Endothelial cell of umbilical vein (primary cell): ENCODE results near the gene HCAR2.
"Not testable (repeated sequence)": the region's sequence is repeated elsewhere in the genome, so short reads cannot be mapped to it uniquely, and the experiment has no call there.

Source experiments
- FOS ChIP-seq: IDR thresholded peaks from 2 replicates; pipeline ENCODE4 v1.6.1; 2011; ENCODE audit warnings: mild to moderate bottlenecking, low read length, moderate library complexity, borderline replicate concordance; ENCODE audit not compliant: insufficient read depth
- POLR2A ChIP-seq: IDR thresholded peaks from 2 replicates; pipeline ENCODE4 v1.6.1; 2012; ENCODE audit warnings: low read depth, mild to moderate bottlenecking, control low read depth, low read length
- TF ChIP-seq, protein P1 (sequence below), 2 donors: IDR thresholded peaks; 1 replicate in 1 of 2; 2 replicates in 1 of 2; pipeline ENCODE4 v1.5.1; 2011; ENCODE audit warnings: low read length in 2 of 2, mild to moderate bottlenecking in 2 of 2, moderate library complexity in 2 of 2, control low read depth in 1 of 2, inconsistent platforms in 1 of 2, low read depth in 1 of 2; ENCODE audit not compliant: insufficient read depth in 1 of 2; ENCODE audit errors: extremely low read depth in 1 of 2

- not testable (repeated sequence) for TF ChIP-seq FOS, POLR2A
- TF ChIP-seq, protein P1, sequence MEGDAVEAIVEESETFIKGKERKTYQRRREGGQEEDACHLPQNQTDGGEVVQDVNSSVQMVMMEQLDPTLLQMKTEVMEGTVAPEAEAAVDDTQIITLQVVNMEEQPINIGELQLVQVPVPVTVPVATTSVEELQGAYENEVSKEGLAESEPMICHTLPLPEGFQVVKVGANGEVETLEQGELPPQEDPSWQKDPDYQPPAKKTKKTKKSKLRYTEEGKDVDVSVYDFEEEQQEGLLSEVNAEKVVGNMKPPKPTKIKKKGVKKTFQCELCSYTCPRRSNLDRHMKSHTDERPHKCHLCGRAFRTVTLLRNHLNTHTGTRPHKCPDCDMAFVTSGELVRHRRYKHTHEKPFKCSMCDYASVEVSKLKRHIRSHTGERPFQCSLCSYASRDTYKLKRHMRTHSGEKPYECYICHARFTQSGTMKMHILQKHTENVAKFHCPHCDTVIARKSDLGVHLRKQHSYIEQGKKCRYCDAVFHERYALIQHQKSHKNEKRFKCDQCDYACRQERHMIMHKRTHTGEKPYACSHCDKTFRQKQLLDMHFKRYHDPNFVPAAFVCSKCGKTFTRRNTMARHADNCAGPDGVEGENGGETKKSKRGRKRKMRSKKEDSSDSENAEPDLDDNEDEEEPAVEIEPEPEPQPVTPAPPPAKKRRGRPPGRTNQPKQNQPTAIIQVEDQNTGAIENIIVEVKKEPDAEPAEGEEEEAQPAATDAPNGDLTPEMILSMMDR (IDR thresholded peaks at IDR 0.05; ENCODE audit: extremely low read depth in 1 of 2, insufficient read depth in 1 of 2, low read depth in 1 of 2, low read length in 2 of 2), result not testable (repeated sequence)
These were observed 6.1 kb upstream of the HCAR2 start for GRCh38 chr12:122709287-122709686.
